Activated naive CD8-positive, alpha-beta T cell (primary cell): ENCODE data around the gene RPLP1.

Source experiments
- H3K27ac Mint-ChIP-seq: one replicate; pipeline ENCODE4 v1.8.0; 2021; ENCODE audit warnings: mixed read lengths
- H3K27me3 Mint-ChIP-seq: one replicate; pipeline ENCODE4 v1.8.0; 2021; ENCODE audit warnings: mixed read lengths
- H3K36me3 Mint-ChIP-seq: one replicate; pipeline ENCODE4 v1.8.0; 2021; ENCODE audit warnings: mixed read lengths
- H3K4me1 Mint-ChIP-seq: one replicate; pipeline ENCODE4 v1.8.0; 2021; ENCODE audit warnings: low read depth, mixed read lengths
- H3K4me3 Mint-ChIP-seq: one replicate; pipeline ENCODE4 v1.8.0; 2021; ENCODE audit warnings: mild to moderate bottlenecking, mixed read lengths
- H3K9me3 Mint-ChIP-seq: one replicate; pipeline ENCODE4 v1.8.0; 2021; ENCODE audit warnings: low read depth, mixed read lengths

RPLP1 gene

DNA sequence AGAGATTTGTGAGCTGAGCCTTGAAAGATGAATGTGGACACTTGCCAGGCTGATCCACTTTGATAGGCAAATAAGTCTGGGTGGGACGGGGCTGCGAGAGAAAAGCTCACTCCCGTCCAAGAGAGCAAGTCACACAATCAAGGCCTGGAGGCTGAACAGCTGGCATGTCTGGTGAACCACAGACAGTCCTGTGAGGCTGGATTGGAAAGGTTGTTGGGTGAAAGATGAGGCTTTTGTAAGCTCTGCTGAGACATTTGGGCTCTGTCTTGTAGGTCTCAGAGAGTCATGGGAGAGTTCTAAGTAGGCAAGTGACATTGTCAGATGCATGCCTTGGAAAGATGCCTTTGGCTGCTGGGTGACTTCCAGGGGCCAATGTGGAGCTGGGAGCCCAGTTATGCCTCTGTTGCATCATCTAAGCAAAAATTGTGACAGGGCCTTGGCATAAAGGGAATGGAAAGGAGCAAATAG is 38.5 kb downstream of the RPLP1 start:
- no peak overlapping the region for H3K4me3 Mint-ChIP-seq
- no peaks in the 10 kb centered on the region for H3K4me1 Mint-ChIP-seq
- no peak overlapping the region for H3K27ac Mint-ChIP-seq
- peaks cover 5% of the 10 kb centered on the region for H3K9me3 Mint-ChIP-seq
- no peaks in the 10 kb centered on the region for H3K27me3 Mint-ChIP-seq
- peaks cover 2% of the 10 kb centered on the region for H3K36me3 Mint-ChIP-seq

DNA sequence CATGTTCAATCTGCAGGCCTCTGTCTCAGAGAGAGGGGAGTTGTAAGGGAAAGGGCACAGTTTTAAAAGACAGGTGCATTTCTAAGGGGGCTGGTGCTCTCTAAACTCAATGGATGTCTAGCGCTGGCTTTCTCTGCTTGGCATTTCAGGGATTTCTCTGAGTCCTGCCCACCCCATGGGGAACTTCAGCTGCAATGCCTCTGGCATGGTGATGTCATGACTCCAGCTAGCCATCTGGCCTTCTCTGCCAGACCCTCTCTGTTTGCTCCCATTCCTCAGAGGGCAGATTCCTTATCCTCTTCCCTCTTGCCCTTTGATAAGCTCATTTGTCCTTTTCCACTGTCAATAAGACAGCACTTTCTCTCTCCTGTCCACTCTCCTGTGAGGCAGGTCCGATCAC is 40.8 kb downstream of the RPLP1 start:
- H3K4me1 Mint-ChIP-seq, result no peaks in the 10 kb centered on the region
- no peaks in the 10 kb centered on the region for H3K27me3 Mint-ChIP-seq
- no peak overlapping the region for H3K4me3 Mint-ChIP-seq
- peaks cover 2% of the 10 kb centered on the region for H3K36me3 Mint-ChIP-seq
- H3K9me3 Mint-ChIP-seq, result peaks cover 5% of the 10 kb centered on the region
- H3K27ac Mint-ChIP-seq, result no peak overlapping the region

DNA sequence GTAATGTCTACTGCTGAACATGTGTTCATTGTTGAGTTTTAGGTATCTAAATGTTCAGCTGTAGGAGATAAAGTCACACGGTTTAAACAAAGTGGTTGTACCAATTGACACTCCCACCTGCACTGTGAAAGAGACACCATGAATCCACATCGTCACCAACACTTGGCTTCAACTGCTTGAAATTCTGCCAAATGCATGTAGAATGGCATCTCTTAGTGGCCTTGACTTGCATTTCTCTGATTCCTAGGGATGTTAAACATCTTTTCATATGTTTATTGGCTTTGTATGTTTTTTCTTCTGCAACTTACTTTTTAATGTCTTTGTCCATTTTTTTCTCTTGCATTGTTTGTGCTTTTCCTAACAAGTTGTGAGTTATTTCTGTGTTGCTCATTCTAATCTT is 43.4 kb downstream of the RPLP1 start:
- Mint-ChIP-seq H3K27me3 (no peaks in the 10 kb centered on the region), H3K27ac (no peak overlapping the region), H3K4me3 (no peak overlapping the region), H3K9me3 (peaks cover 5% of the 10 kb centered on the region), H3K36me3 (peaks cover 2% of the 10 kb centered on the region), H3K4me1 (no peaks in the 10 kb centered on the region)

DNA sequence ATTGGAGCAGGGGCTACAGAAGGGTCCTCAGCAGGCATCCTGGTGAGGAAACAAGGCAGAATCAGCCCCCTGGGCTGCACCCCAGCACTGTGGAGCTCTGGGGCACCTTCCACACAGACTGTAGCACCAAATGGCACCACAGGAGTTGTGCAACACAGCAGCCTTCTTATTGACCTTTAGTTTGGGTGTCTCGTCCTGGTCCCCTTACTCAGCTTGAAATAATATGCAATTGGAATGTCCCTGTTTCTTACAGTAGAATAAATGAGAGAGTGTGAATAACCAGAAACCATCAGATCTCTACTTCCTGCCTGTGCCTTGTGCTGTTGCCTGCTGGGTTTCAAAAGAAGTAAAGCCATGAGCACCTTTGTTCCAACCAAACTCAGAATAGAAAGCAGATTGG is 44.5 kb downstream of the RPLP1 start:
- H3K27me3 Mint-ChIP-seq, result no peaks in the 10 kb centered on the region
- no peaks in the 10 kb centered on the region for H3K9me3 Mint-ChIP-seq
- no peak overlapping the region for H3K27ac Mint-ChIP-seq
- no peak overlapping the region for H3K4me3 Mint-ChIP-seq
- no peaks in the 10 kb centered on the region for H3K36me3 Mint-ChIP-seq
- no peaks in the 10 kb centered on the region for H3K4me1 Mint-ChIP-seq

DNA sequence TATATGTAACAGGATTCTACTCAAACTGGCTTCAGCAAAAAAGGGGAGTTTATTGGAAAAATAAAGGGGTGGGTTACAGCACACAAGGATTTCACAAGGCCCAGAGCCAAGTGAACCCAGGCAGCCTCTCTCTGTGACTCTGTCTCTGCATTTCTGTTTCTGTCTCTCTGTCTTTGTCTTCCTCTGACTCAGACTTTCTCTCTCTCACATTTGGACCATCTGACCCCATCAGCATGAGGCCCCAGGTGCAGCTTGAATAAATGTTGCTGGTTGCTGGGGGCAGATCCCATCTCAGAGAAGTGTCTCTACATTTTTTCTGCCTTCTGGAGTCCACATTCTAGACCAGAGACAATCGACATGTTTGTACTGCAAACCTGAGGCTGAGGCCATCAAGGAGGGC is 45.0 kb downstream of the RPLP1 start:
- H3K27me3 Mint-ChIP-seq, result no peaks in the 10 kb centered on the region
- H3K27ac Mint-ChIP-seq, result no peak overlapping the region
- no peaks in the 10 kb centered on the region for H3K9me3 Mint-ChIP-seq
- H3K36me3 Mint-ChIP-seq, result no peaks in the 10 kb centered on the region
- no peaks in the 10 kb centered on the region for H3K4me1 Mint-ChIP-seq
- H3K4me3 Mint-ChIP-seq, result no peak overlapping the region

DNA sequence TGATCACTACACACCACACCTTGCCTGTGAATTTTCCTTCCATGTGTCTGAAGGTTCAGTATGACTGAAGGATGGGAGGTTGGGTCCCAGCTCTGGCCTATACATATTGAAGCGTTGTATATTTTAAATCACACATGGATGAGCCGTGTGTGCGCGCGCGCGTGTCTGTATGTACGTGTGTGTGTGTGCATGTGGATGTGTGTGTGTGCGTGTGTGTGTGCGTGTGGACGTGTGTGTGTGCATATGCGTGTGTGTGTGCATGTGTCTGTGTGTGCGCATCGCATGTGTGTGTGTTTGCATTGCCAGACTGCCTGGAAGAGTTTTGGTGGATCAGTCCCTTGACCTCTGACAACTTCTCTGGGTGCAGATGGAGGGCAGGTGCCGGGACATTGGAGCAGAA is 45.7 kb downstream of the RPLP1 start:
- no peak overlapping the region for H3K27ac Mint-ChIP-seq
- no peaks in the 10 kb centered on the region for H3K36me3 Mint-ChIP-seq
- no peaks in the 10 kb centered on the region for H3K4me1 Mint-ChIP-seq
- no peaks in the 10 kb centered on the region for H3K27me3 Mint-ChIP-seq
- no peak overlapping the region for H3K4me3 Mint-ChIP-seq
- no peaks in the 10 kb centered on the region for H3K9me3 Mint-ChIP-seq

DNA sequence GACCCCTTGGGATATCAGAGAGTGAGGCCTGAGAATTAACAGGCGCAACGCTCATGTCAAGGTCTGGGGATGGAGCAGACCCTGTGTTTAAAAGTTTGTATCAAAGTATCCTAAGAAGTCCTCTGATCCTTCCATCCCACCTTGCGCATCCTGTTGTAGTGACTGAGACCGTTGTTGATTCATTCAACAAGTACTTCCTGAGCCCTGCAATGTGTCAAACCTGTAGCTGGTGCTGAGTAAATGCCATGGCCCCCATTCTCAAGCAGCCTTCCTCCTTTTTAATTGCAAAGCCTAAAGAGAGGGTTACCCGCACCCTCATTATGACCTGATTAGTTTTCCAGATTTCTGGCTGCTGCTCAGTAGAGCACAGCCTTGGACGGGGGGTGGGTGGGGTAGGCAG is 46.4 kb downstream of the RPLP1 start:
- H3K36me3 Mint-ChIP-seq, result no peaks in the 10 kb centered on the region
- no peaks in the 10 kb centered on the region for H3K9me3 Mint-ChIP-seq
- H3K4me1 Mint-ChIP-seq, result no peaks in the 10 kb centered on the region
- no peak overlapping the region for H3K27ac Mint-ChIP-seq
- H3K27me3 Mint-ChIP-seq, result no peaks in the 10 kb centered on the region
- H3K4me3 Mint-ChIP-seq, result no peak overlapping the region

DNA sequence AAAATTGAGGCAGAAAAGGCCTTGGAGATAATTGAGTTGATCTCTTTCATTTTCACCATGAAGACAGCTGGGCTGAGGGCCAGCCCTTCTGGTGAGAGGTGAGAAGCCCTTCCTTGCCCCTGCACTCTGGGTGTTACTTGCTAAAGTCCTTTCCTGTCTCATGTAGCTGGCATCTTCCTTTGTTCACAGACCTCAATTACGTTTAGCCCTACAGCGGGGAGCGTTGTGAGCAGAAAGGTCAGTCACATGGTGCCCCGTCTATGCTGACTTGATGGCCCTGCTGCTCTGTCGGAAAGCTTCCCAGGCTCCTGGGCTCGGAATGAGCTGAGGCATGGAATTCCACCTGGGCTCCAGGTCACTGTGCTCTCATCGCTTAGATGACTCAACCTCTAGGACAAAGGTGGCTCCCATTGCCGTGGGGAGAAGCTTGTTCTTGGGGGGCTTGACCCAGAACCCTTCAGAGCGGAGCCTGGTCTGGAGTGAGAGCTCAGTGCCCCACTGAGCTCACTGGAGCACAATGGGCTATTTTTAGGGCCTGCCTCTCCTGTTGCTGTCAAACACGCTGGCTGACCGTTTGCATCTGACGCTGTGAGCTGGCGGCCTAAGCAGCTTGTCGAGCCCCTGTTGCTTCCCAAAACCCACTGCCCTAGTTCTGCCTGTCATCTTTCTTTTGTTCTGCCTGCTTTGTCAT is 47.0 kb downstream of the RPLP1 start:
- H3K4me1 Mint-ChIP-seq, result no peaks in the 10 kb centered on the region
- H3K27ac Mint-ChIP-seq, result no peak overlapping the region
- H3K4me3 Mint-ChIP-seq, result no peak overlapping the region
- H3K9me3 Mint-ChIP-seq, result no peaks in the 10 kb centered on the region
- no peaks in the 10 kb centered on the region for H3K27me3 Mint-ChIP-seq
- no peaks in the 10 kb centered on the region for H3K36me3 Mint-ChIP-seq

DNA sequence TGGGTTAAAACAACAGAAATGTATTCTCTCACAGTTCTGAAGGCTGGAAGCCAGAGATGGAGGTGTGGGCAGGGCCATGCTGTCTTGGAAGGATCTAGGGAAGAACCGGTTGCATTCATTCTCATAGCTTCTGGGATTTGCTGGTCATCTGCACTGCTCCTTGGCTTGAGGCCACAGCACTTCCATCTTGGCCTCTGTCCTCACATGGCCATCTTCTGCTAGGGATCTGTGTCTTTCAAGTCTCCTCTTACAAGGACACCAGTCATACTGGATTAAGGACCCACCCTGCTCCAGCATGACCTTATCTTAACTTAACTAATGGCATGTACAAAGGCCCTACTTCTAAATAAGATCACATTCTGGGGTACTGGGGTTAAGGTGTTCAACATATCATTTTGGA is 47.7 kb downstream of the RPLP1 start:
- H3K27me3 Mint-ChIP-seq, result no peaks in the 10 kb centered on the region
- no peaks in the 10 kb centered on the region for H3K4me1 Mint-ChIP-seq
- no peak overlapping the region for H3K4me3 Mint-ChIP-seq
- no peaks in the 10 kb centered on the region for H3K9me3 Mint-ChIP-seq
- no peak overlapping the region for H3K27ac Mint-ChIP-seq
- no peaks in the 10 kb centered on the region for H3K36me3 Mint-ChIP-seq

DNA sequence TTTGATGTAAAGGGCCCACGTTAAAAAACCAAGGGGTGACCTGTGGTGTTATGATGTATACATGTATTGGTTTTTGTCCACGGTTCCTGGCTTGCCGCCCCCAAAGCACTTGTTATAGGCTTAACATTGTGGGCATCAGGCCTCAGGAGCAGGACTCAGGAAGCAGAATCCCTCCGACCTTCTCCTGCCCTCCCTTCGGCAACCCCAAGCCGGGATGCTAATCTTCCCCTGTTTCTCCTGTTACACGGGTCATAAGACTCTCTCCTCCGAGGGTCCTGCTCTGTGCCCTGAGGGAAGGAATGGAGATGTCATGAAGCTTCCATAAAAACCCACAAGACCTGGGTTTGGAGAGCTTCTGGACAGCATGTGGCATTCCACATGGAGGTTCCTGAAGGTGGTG is 48.8 kb downstream of the RPLP1 start:
- Mint-ChIP-seq H3K9me3 (no peaks in the 10 kb centered on the region), H3K36me3 (no peaks in the 10 kb centered on the region)

DNA sequence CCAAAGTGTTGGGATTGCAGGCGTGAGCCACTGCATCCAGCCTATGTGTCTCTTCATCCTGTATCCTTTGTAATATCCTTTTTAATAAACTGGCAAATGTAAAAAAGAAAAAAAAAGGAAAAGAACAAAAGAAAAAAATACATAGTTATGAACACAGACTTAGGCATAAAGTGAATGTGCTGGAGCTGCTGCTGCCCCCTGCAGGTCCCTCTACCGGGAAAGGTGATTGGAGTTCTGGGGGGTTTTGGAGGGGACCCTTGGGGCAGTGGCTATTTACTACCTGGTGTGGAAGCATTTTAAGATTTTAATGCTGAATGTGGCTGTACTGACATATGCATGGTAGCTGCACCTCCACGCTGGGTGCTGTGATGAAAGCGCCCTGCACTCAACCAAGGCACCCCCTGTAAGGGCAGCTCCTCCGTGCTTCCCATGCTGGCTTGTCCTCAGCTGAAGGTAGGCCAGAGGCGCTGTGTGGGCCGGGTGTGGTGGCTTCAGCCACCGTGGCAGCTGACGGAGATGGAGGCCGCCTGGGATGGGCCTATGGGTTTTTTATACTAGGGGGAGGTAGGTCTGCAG is 49.9 kb downstream of the RPLP1 start:
- no peaks in the 10 kb centered on the region for H3K27me3 Mint-ChIP-seq
- no peak overlapping the region for H3K27ac Mint-ChIP-seq
- H3K36me3 Mint-ChIP-seq, result no peaks in the 10 kb centered on the region
- H3K4me1 Mint-ChIP-seq, result no peaks in the 10 kb centered on the region
- H3K4me3 Mint-ChIP-seq, result no peak overlapping the region
- H3K9me3 Mint-ChIP-seq, result no peaks in the 10 kb centered on the region

More for the DNA sequence above, 48.8 kb downstream of the RPLP1 start:
- Mint-ChIP-seq H3K27me3 (no peaks in the 10 kb centered on the region), H3K27ac (no peak overlapping the region), H3K4me1 (no peaks in the 10 kb centered on the region), H3K4me3 (no peak overlapping the region)

DNA sequence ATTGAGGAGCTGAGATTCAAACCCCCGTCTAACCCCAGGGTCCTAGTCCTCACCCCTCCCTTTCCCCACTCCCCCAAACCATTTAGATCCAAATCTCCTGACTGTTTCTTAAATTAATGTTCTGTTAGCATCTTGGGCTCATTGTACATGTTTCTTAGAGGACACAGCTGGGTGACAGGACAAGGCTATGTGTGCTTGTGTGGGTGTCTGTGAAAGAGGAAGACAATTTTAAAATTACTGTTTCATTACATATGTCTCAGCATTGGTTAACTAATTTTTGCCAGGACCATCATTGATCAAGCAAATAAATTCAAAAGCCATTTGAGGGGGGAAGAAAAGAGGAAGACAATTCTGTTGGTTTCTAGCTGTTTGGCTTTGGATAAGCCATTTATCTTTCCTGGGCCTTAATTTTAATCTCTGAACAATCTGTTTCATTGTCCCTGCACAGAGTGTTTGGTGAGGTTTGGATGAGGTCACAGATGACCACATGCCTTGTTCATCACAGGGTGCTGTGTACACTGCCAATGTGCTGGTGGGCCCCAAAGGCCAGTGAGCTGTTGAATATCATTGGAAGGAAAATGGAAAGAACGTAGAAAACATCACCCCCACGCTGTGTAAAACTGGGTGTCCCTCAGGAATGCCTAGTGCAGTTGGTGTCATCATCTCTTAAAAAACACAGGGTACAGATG is 51.9 kb downstream of the RPLP1 start:
- no peak overlapping the region for H3K4me3 Mint-ChIP-seq
- no peak overlapping the region for H3K27ac Mint-ChIP-seq
- H3K36me3 Mint-ChIP-seq, result no peaks in the 10 kb centered on the region
- no peaks in the 10 kb centered on the region for H3K4me1 Mint-ChIP-seq
- no peaks in the 10 kb centered on the region for H3K9me3 Mint-ChIP-seq
- no peaks in the 10 kb centered on the region for H3K27me3 Mint-ChIP-seq
